MM.1S (cell line): Measurements from ENCODE around the gene GFI1B.

Experiments used
- DNase-seq: peaks from one replicate; pipeline ENCODE4 v3.0.0-alpha.2; 2015
- H2AFZ ChIP-seq: fragments of 300-600 bp; sonication (generic); 2 replicates; pipeline ENCODE4 v1.6.0; 2016; ENCODE audit warnings: antibody characterized with exemption, low read length
- H3F3A ChIP-seq: fragments of 300-600 bp; sonication (generic); 2 replicates; pipeline ENCODE4 v1.6.1; 2016; ENCODE audit warnings: mild to moderate bottlenecking, antibody characterized with exemption, low read length, moderate library complexity, mixed read lengths; ENCODE audit not compliant: insufficient read depth
- H3K27ac ChIP-seq: fragments of 300-600 bp; sonication (generic); 2 replicates; pipeline ENCODE4 v1.5.1; 2016; ENCODE audit warnings: mild to moderate bottlenecking, low read length
- H3K27me3 ChIP-seq: fragments of 300-600 bp; sonication (generic); replicated peaks from 2 replicates; pipeline ENCODE4 v1.6.0; 2016; ENCODE audit warnings: low read length; ENCODE audit not compliant: insufficient read depth
- H3K36me3 ChIP-seq: fragments of 300-600 bp; sonication (generic); replicated peaks from 2 replicates; pipeline ENCODE4 v1.6.1; 2016; ENCODE audit warnings: mild to moderate bottlenecking, low read length, mixed read lengths; ENCODE audit not compliant: insufficient read depth
- H3K4me1 ChIP-seq: fragments of 300-600 bp; sonication (generic); 2 replicates; pipeline ENCODE4 v1.6.1; 2016; ENCODE audit warnings: low read length, mixed read lengths
- H3K4me2 ChIP-seq: fragments of 300-600 bp; sonication (generic); 2 replicates; pipeline ENCODE4 v1.6.0; 2016; ENCODE audit warnings: low read depth, low read length
- H3K4me3 ChIP-seq: fragments of 300-600 bp; sonication (generic); 2 replicates; pipeline ENCODE4 v1.5.1; 2016; ENCODE audit warnings: low read length, mixed read lengths
- H3K79me2 ChIP-seq: fragments of 300-600 bp; sonication (generic); 2 replicates; pipeline ENCODE4 v1.6.1; 2016; ENCODE audit warnings: mixed run types, low read length, mixed read lengths
- H3K9ac ChIP-seq: fragments of 300-600 bp; sonication (generic); 2 replicates; pipeline ENCODE4 v1.6.1; 2016; ENCODE audit warnings: low read length, mixed read lengths
- H3K9me2 ChIP-seq: fragments of 300-600 bp; sonication (generic); replicated peaks from 2 replicates; pipeline ENCODE4 v1.6.1; 2016; ENCODE audit warnings: mild to moderate bottlenecking, low read length, mixed read lengths; ENCODE audit not compliant: insufficient read depth
- H3K9me3 ChIP-seq: fragments of 300-600 bp; sonication (generic); replicated peaks from 2 replicates; pipeline ENCODE4 v1.6.1; 2016; ENCODE audit warnings: mild to moderate bottlenecking, low read length, mixed read lengths; ENCODE audit not compliant: insufficient read depth
- H4K20me1 ChIP-seq: fragments of 300-600 bp; sonication (generic); 2 replicates; pipeline ENCODE4 v1.6.1; 2016; ENCODE audit warnings: mild to moderate bottlenecking, low read length, moderate library complexity, mixed read lengths; ENCODE audit not compliant: insufficient read depth
- CTCF ChIP-seq: fragments of 300-600 bp; sonication (generic); IDR thresholded peaks from 2 replicates; pipeline ENCODE4 v1.5.1; 2016; ENCODE audit warnings: antibody characterized with exemption, low read length, mixed read lengths
- EZH2 ChIP-seq: fragments of 300-600 bp; sonication (generic); optimal IDR thresholded peaks from 2 replicates; pipeline ENCODE3; 2017; ENCODE audit warnings: low read depth, mild to moderate bottlenecking, antibody characterized with exemption, low read length, mixed read lengths
- EZH2phosphoT487 ChIP-seq: fragments of 300-600 bp; sonication (generic); IDR thresholded peaks from 2 replicates; pipeline ENCODE4 v1.6.1; 2018; ENCODE audit warnings: antibody characterized with exemption, low read length

The GFI1B gene

GRCh38 chr9:132946211-132946610 is 32.3 kb upstream of the GFI1B start:
- H3K4me3 ChIP-seq = no peak overlapping the region
- no peak overlapping the region for H3K27ac ChIP-seq
- peaks cover 2% of the 10 kb centered on the region for H3K27me3 ChIP-seq
- no peaks in the 10 kb centered on the region for H3K36me3 ChIP-seq
- no peaks in the 10 kb centered on the region for H3K9me3 ChIP-seq
- no peak overlapping the region for H3K4me2 ChIP-seq
- DNase-seq = no peak
- H3F3A ChIP-seq = peaks cover 16% of the 10 kb centered on the region; the same call in 1 of the 2 replicates
- peaks cover 32% of the 10 kb centered on the region for H3K79me2 ChIP-seq
- H4K20me1 ChIP-seq = no peaks in the 10 kb centered on the region
- no peak overlapping the region for H2AFZ ChIP-seq
- no peaks in the 10 kb centered on the region for H3K9me2 ChIP-seq
- TF ChIP-seq CTCF (no peak), EZH2phosphoT487 (no peak), EZH2 (no peak)
- no peak overlapping the region for H3K9ac ChIP-seq
- H3K4me1 ChIP-seq = peaks cover 25% of the 10 kb centered on the region

- Histone ChIP-seq H3K36me3 (no peaks in the 10 kb centered on the region), H3K9me3 (no peaks in the 10 kb centered on the region), H3K79me2 (peaks cover 27% of the 10 kb centered on the region), H3K4me3 (no peak overlapping the region), H4K20me1 (no peaks in the 10 kb centered on the region), H3K4me2 (no peak overlapping the region), H3K4me1 (peaks cover 22% of the 10 kb centered on the region), H3F3A (peaks cover 16% of the 10 kb centered on the region; the same call in 1 of the 2 replicates), H3K9ac (no peak overlapping the region), H2AFZ (no peak overlapping the region), H3K27me3 (peaks cover 2% of the 10 kb centered on the region), H3K27ac (no peak overlapping the region), H3K9me2 (no peaks in the 10 kb centered on the region)
- no peak for DNase-seq
- TF ChIP-seq EZH2phosphoT487 (no peak), EZH2 (no peak), CTCF (no peak)
Measured at GRCh38 chr9:132946631-132947295, 31.7 kb upstream of the GFI1B start.

- H3K4me2 ChIP-seq = no peak overlapping the region
- no peak overlapping the region for H3K4me3 ChIP-seq
- H4K20me1 ChIP-seq = no peaks in the 10 kb centered on the region
- H3K27ac ChIP-seq = no peak overlapping the region
- DNase-seq = no peak
- no peak overlapping the region for H3K9ac ChIP-seq
- H3F3A ChIP-seq = peaks cover 7% of the 10 kb centered on the region; the same call in 1 of the 2 replicates
- TF ChIP-seq EZH2 (no peak), EZH2phosphoT487 (no peak), CTCF (no peak)
- H2AFZ ChIP-seq = no peak overlapping the region
- H3K79me2 ChIP-seq = peaks cover 17% of the 10 kb centered on the region
- no peaks in the 10 kb centered on the region for H3K9me2 ChIP-seq
- H3K36me3 ChIP-seq = no peaks in the 10 kb centered on the region
- H3K4me1 ChIP-seq = peaks cover 12% of the 10 kb centered on the region
- H3K9me3 ChIP-seq = no peaks in the 10 kb centered on the region
- peaks cover 2% of the 10 kb centered on the region for H3K27me3 ChIP-seq
Measured at GRCh38 chr9:132947756-132948155, 30.7 kb upstream of the GFI1B start.
